Fibroblast of lung (primary cell): ENCODE measurements around the gene CBFA2T3. TPM values are rescaled to one million over a fixed set of nuclear protein-coding genes. Genes with fewer than 3 reads are reported as not detected.
A peak's percentile ranks its signal among the peaks of the same experiment; 100 is the strongest.

ENCODE experiments used
- DNase-seq, 2 donors: peaks; one replicate each; pipeline versions ENCODE4 v3.0.0 to v3.0.0-alpha.2; 2010; ENCODE audit warnings: low read depth in 2 of 2
- H2AFZ ChIP-seq: 2 replicates; pipeline ENCODE4 v1.5.1; 2012; ENCODE audit warnings: low read length, control low read depth, inconsistent platforms
- H3K27ac ChIP-seq: 2 replicates; pipeline ENCODE4 v1.5.1; 2011; ENCODE audit warnings: low read length, control low read depth; ENCODE audit not compliant: insufficient read depth
- H3K27me3 ChIP-seq: 2 replicates; pipeline ENCODE4 v1.5.1; 2011; ENCODE audit warnings: mild to moderate bottlenecking, low read length; ENCODE audit not compliant: control insufficient read depth, insufficient read depth
- H3K36me3 ChIP-seq: 2 replicates; pipeline ENCODE4 v1.5.1; 2011; ENCODE audit warnings: low read length; ENCODE audit not compliant: control insufficient read depth, insufficient read depth
- H3K4me1 ChIP-seq: 2 replicates; pipeline ENCODE4 v1.5.1; 2011; ENCODE audit warnings: low read length; ENCODE audit not compliant: control insufficient read depth, insufficient read depth; ENCODE audit errors: extremely low read depth
- H3K4me2 ChIP-seq: 2 replicates; pipeline ENCODE4 v1.5.1; 2011; ENCODE audit warnings: low read length, control low read depth; ENCODE audit not compliant: insufficient read depth; ENCODE audit errors: extremely low read depth
- H3K4me3 ChIP-seq, 4 experiments: fragments of 200-600 bp in 1 of 4; sonication (generic) in 1 of 4; replicated peaks in 1 of 4; 2 replicates each; pipeline ENCODE4 v1.5.1; 2011 to 2016; ENCODE audit warnings: low read length in 4 of 4, low read depth in 3 of 4, mild to moderate bottlenecking in 3 of 4, control low read depth in 2 of 4, inconsistent platforms in 1 of 4, mixed read lengths in 1 of 4; ENCODE audit not compliant: insufficient read depth in 1 of 4; ENCODE audit errors: control extremely low read depth in 1 of 4
- H3K79me2 ChIP-seq: 2 replicates; pipeline ENCODE4 v1.5.1; 2012; ENCODE audit warnings: mild to moderate bottlenecking, low read length, inconsistent platforms; ENCODE audit not compliant: control insufficient read depth, insufficient read depth
- H3K9ac ChIP-seq: 2 replicates; pipeline ENCODE4 v1.5.1; 2011; ENCODE audit warnings: mild to moderate bottlenecking, low read length, control low read depth; ENCODE audit not compliant: insufficient read depth
- H3K9me3 ChIP-seq: 2 replicates; pipeline ENCODE4 v1.5.1; 2012; ENCODE audit warnings: low read depth, low read length; ENCODE audit not compliant: control insufficient read depth, insufficient read depth
- H4K20me1 ChIP-seq: 2 replicates; pipeline ENCODE4 v1.5.1; 2011; ENCODE audit warnings: low read length; ENCODE audit not compliant: control insufficient read depth, insufficient read depth; ENCODE audit errors: extremely low read depth
- CTCF ChIP-seq, 2 donors: IDR thresholded peaks in 1 of 2; conservative IDR thresholded peaks in 1 of 2; 1 replicate in 1 of 2; 2 replicates in 1 of 2; pipeline ENCODE4 v1.5.1; 2011 to 2012; ENCODE audit warnings: low read length in 2 of 2, control low read depth in 1 of 2, inconsistent platforms in 1 of 2, low read depth in 1 of 2, mild to moderate bottlenecking in 1 of 2
- EZH2 ChIP-seq: IDR thresholded peaks from 2 replicates; pipeline ENCODE4 v1.5.1; 2012; ENCODE audit warnings: low read length, control low read depth, mild to moderate bottlenecking; ENCODE audit errors: missing control alignments
- polyA plus RNA-seq, 2 donors: library from polyadenylated mRNA; depleted of rRNA in 1 of 2; stranded (reverse) in 1 of 2; unstranded in 1 of 2; fragments of >200 nt; gene quantifications; 2 replicates each; pipeline ENCODE4 v1.2.1, GENCODE V29; 2011 to 2012; ENCODE audit warnings: missing spikeins in 1 of 2
- total RNA-seq: library from RNA; depleted of rRNA; stranded (reverse); fragments of >200 nt; gene quantifications from 2 replicates; pipeline ENCODE4 v1.2.1, GENCODE V29; 2014

Gene CBFA2T3
- total and polyA plus RNA-seq, 2 donors (not counting 1 experiment from before 2014, with no cell fraction given) = under 0.01 to 0.05 TPM

DNA sequence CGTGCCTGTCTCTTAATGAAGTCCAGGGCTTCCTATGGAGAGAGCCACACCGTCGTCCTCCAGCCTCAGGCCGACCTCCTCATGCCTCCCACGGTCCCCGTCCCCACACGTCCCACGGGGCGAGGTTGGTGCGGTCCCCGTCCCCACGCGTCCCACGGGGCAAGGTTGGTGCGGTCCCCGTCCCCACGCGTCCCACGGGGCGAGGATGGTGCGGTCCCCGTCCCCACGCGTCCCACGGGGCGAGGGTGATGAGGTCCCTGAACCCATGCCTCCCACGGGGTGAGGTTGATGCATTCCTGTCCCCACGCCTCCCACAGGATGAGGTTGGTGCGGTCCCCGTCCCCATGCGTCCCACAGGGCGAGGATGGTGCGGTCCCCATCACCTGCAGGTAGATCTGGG is 141.2 kb downstream of the CBFA2T3 start:
- DNase-seq = no peak
- H3K9ac ChIP-seq = no peak overlapping the region
- peaks cover 10% of the 10 kb centered on the region for H3K36me3 ChIP-seq
- no peaks in the 10 kb centered on the region for H3K9me3 ChIP-seq
- no peak overlapping the region for H3K27ac ChIP-seq
- TF ChIP-seq CTCF (conservative IDR thresholded peaks at IDR 0.05 in 1 of 2, IDR thresholded peaks at IDR 0.05 in 1 of 2; ENCODE audit: low read depth in 1 of 2, low read length in 2 of 2) (no peak), EZH2 (no peak)
- no peaks in the 10 kb centered on the region for H3K27me3 ChIP-seq
- H3K79me2 ChIP-seq = no peaks in the 10 kb centered on the region
- H2AFZ ChIP-seq = no peak overlapping the region
- H3K4me2 ChIP-seq = no peak overlapping the region
- H3K4me1 ChIP-seq = no peaks in the 10 kb centered on the region
- H3K4me3 ChIP-seq = no peak overlapping the region
- no peaks in the 10 kb centered on the region for H4K20me1 ChIP-seq

DNA sequence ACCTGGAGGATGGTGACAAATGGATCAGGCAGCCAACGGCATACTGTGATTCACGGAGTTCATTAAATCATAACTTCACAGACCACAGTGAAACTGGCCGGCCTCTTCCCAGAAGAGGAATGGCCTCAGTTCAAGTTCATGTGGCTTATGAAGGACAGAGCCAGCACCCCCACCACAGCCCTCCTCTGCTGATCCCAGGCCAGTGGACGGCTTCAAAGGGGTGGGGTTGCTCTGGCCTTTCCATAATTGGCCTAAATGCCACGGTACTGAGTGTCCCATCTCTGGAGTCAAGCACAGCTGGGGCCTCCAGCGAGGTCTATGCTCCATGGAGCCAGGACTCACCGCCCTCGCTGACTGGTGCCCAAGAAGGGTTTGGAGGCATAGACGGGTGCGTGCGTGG is 141.6 kb downstream of the CBFA2T3 start:
- no peak for TF ChIP-seq EZH2
- no peak for TF ChIP-seq CTCF (conservative IDR thresholded peaks at IDR 0.05 in 1 of 2, IDR thresholded peaks at IDR 0.05 in 1 of 2; ENCODE audit: low read depth in 1 of 2, low read length in 2 of 2)
- no peak overlapping the region for H3K9ac ChIP-seq
- H3K4me1 ChIP-seq = no peaks in the 10 kb centered on the region
- no peak overlapping the region for H3K4me2 ChIP-seq
- H4K20me1 ChIP-seq = no peaks in the 10 kb centered on the region
- H3K9me3 ChIP-seq = no peaks in the 10 kb centered on the region
- H3K4me3 ChIP-seq = no peak overlapping the region
- DNase-seq = peak in 1 of 2 donors; percentile 24
- no peak overlapping the region for H3K27ac ChIP-seq
- peaks cover 10% of the 10 kb centered on the region for H3K36me3 ChIP-seq
- no peaks in the 10 kb centered on the region for H3K27me3 ChIP-seq
- no peak overlapping the region for H2AFZ ChIP-seq
- no peaks in the 10 kb centered on the region for H3K79me2 ChIP-seq

GRCh38 chr16:88834670-88835069 is 142.3 kb downstream of the CBFA2T3 start:
- Histone ChIP-seq H3K27me3 (no peaks in the 10 kb centered on the region), H3K79me2 (no peaks in the 10 kb centered on the region), H2AFZ (no peak overlapping the region), H3K27ac (no peak overlapping the region), H3K4me3 (no peak overlapping the region), H3K9me3 (no peaks in the 10 kb centered on the region), H3K36me3 (peaks cover 8% of the 10 kb centered on the region), H3K4me2 (no peak overlapping the region), H4K20me1 (no peaks in the 10 kb centered on the region), H3K4me1 (no peaks in the 10 kb centered on the region), H3K9ac (no peak overlapping the region)
- TF ChIP-seq CTCF (conservative IDR thresholded peaks at IDR 0.05 in 1 of 2, IDR thresholded peaks at IDR 0.05 in 1 of 2; ENCODE audit: low read depth in 1 of 2, low read length in 2 of 2) = no peak
- no peak for TF ChIP-seq EZH2
- DNase-seq = no peak
